Hematopoietic multipotent progenitor cell treated with erythropoietin and hydrocortisone succinate and interleukin-3 and kit ligand, for 17 days (in vitro differentiated cells): ENCODE data around the gene RFFL.
"Not testable (repeated sequence)": the region's sequence is repeated elsewhere in the genome, so short reads cannot be mapped to it uniquely, and the experiment has no call there.

Experiments used
- DNase-seq: peaks from one replicate; pipeline ENCODE4 v3.0.0-alpha.2; 2015; ENCODE audit warnings: low spot score

RFFL gene

GRCh38 chr17:35003778-35004177 is 59.7 kb downstream of the RFFL start:
- no peak for DNase-seq

GRCh38 chr17:35002876-35003551 is 60.5 kb downstream of the RFFL start:
- no peak for DNase-seq

DNA sequence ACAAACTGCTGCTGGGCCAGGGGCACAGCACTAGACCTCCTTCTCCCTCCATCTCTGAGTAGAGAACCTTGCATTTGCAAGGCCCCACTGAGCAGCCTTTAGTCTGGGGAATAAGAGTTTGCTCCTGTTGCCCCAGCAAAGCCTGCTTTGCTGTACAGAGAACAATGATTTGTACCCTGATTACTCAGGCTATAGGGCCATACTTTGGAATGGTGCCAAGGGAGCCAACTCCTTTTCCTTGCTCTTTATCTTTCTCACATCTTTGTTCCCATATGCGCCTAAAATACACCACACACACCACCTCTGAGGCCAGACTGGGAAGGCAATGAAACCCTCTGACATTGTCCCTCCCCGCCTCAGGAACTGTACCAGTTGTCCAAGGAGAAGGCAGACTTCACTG is 62.0 kb downstream of the RFFL start:
- DNase-seq, result no peak

DNA sequence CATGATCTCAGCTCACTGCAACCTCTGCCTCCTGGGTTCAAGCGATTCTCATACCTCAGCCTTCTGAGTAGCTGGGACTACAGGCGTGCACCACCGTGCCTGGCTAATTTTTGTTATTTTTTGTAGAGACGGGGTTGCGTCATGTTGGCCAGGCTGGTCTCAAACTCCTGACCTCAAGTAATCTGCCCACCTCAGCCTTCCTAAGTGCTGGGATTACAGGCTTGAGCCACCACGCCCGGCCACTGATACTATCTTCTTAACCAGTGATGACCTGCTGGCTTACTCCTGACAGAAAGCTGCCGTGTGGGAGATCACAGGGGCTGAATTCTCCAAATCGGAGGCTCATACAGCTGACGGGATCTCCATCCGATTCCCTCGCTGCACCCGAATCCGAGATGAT is 62.5 kb downstream of the RFFL start:
- DNase-seq, result not testable (repeated sequence)

DNA sequence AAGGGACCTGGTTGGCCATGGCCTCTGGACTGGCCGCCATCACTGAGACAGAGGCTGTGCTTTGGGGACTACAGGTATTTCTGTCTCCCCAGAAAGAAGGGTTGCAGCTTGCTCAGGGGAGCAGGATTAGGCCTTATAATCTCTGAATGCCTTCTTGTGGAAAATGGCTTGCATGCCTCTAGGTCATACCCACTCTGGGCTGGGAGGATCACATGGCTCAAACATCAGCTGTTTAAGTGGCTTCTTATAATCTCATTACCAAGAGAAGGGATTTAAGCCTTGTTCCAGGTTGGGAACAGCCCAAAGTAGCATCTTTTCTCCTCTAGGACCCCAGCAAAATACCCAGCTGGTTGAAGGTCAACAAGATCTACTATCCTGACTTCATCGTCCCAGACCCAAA is 64.1 kb downstream of the RFFL start:
- no peak for DNase-seq

DNA sequence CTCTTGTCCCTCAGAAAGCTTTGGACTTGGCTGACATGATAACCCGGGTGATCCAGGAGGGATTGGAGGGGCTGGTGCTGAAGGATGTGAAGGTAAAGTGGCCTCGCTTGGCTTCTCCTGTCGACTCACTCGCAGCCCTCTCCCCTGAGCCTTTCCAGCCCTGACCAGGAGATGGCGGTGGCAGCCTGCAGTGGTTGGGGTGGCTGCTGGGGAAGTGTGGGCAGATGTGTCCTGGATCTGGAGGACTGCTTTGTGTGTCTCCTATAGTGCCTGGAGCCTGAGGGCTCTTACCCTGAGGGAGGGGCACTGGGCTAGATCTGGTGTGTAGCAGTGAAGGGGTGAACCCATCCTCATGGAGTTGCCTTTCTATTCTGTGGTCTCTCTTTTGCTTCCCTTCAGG is 65.3 kb downstream of the RFFL start:
- DNase-seq, result peak; percentile 84

DNA sequence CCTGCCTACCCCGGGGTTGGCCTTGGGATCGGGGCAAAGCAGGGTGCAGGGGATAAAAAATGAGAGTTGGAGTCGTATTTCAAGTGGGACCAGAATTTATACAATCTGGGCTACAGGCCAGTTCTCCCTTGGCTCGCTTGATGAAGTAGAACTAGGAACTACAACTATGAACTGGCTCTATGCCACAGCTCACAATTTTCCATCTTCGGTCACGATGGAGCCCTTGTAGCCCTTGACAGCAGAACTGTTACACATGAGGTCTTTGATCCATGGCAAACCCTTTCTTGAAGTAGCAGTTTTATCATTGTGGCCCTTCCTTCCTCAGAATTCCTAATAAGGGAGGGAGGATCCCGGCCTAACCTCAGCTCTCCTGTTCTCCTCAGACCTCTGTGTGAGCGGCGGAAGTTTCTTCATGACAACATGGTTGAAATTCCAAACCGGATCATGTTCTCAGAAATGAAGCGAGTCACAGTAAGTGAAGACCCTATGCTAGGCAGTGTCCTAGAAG is 66.1 kb downstream of the RFFL start:
- DNase-seq, result no peak

DNA sequence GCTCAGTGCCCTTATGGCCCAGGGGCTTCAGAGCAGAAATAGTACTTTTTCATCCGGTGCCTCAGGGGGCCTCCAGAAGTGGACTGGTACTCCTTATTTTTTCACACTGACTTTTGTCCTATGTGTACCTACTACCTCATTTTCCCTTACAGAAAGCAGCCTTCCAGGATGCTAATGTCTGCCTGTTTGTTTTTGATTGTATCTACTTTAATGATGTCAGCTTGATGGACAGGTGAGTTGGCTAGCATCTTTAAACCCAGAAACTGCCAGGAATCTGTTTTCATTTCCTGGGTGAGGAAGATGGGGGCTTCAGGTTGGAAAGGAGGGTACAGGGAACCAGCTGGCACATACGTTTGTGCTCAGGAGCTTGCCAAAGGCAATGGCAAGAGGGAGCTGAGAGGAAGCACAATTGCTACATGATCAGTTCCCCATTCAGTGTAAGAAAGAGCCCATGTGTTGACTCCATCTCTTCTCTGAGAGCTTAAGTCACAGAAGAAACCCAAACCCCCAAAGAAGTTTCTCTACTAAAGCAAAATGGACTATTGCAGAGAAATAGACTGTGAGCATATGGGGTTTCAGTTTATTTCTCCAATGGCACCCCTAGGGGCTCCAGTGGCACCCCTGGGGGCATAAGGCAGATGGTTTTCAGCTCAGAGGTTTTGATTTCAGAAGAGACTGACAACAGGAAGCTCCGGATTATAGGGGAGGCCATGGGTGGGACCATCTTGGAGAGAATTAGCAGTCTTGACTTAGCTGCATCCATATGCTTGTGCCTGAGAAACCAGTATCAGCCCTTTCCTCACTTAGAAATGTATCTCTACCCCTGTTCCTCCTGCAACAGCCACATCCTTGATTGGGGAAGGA is 66.9 kb downstream of the RFFL start:
- DNase-seq, result no peak

GRCh38 chr17:34993031-34993430 is 70.5 kb downstream of the RFFL start:
- DNase-seq, result no peak

- DNase-seq, result no peak
Observed at GRCh38 chr17:34991606-34992005, 71.9 kb downstream of the RFFL start.

DNA sequence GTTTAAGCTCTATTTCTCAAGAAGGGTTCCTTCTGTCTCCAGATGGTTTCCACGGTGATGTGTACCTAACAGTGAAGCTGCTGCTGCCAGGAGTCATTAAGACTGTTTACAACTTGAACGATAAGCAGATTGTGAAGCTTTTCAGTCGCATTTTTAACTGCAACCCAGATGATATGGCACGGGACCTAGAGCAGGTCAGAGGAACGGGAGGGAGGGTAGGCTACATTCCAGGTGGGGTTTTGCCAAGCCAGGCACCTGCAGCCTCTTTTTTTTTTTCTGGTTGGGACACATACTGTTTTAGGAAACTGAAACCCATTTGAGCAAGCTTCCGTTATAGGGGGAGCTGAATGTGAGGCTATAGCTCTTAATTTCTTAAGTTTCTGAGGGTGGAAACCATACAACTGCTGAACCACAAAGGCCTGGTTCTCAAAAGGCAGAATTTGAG is 72.6 kb downstream of the RFFL start:
- DNase-seq, result no peak

DNA sequence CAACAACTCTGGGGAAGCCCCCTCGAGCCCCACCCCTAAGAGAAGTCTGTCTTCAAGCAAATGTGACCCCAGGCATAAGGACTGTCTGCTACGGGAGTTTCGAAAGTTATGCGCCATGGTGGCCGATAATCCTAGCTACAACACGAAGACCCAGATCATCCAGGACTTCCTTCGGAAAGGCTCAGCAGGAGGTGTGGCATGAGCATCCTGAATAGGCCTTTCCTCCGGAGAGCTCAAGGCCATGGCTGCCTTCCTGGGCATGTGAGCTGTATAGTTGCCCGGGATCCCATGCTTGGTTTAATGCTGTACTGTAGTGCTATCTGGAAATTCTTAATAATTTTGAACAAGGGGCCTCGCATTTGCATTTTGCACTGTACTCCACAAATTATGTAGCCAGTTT is 74.0 kb downstream of the RFFL start:
- DNase-seq, result no peak

DNA sequence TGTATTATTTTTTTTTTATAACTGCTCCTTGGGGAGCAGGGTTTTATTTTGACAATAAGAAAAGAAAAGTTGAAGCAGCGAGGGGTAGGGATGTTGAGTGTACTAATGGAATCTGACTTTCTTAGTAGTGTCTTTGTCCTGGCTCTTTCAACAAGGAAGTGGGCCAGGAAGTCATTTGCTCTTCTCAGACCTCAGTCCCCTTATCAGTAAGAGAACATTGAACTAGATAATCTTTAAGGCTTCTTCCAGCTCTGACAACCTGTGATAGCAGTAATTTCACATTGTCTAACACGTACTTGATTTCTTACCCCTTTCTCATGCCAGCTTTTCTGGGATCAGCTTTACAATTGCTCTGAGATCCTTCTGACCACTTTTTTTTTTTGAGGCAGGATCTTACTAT is 74.9 kb downstream of the RFFL start:
- no peak for DNase-seq

DNA sequence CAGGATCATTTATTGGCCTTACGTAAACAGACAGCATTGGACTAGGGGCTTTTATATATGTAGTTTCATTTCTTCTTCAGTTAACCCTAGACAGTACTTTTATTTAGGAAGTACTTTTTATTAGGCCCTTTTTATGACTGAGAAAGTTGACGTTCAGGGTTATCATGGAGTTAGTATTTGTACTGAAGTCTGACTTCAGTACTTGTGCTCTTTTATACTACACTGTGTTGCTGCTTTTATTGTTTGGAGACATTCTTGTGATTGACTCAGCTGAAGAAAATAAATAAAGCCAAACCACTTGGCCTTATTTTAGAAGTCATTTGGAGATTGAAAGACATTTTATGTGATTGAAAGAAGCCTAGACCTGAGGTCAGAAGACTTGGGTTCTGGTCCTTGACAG is 76.3 kb downstream of the RFFL start:
- no peak for DNase-seq

DNA sequence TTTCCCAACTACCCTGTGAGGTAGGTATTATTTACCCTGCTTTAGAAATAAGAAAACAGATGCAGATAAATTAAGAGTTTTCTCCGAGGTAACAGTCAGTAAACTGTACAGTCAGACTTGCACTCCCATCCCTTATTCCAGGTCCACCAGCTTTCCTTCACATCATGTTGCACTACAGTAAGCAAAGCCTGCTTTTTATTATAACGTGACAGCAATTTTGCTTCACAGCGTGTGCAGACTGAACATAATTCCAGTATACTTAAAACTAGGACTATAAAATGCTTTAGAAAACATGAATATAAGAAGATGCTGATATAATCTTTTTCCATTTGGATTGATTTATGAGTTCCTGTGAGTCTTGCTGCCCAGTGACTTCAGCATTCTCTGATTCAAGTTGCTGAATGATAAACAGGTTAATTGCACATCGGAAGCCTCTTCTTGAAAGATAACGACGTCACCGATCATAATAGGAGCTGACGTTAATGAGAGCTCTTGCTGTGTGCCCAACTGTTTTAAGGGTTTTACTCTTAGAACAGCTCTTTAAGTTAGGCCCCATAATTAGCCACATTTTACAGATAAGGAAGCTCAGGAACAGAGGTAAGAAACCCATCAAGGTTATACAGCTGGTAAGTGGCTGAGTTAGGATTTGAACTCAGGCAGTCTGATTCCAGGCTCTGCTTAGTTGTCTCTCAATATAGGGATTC is 81.8 kb downstream of the RFFL start:
- DNase-seq, result peak; percentile 26

DNA sequence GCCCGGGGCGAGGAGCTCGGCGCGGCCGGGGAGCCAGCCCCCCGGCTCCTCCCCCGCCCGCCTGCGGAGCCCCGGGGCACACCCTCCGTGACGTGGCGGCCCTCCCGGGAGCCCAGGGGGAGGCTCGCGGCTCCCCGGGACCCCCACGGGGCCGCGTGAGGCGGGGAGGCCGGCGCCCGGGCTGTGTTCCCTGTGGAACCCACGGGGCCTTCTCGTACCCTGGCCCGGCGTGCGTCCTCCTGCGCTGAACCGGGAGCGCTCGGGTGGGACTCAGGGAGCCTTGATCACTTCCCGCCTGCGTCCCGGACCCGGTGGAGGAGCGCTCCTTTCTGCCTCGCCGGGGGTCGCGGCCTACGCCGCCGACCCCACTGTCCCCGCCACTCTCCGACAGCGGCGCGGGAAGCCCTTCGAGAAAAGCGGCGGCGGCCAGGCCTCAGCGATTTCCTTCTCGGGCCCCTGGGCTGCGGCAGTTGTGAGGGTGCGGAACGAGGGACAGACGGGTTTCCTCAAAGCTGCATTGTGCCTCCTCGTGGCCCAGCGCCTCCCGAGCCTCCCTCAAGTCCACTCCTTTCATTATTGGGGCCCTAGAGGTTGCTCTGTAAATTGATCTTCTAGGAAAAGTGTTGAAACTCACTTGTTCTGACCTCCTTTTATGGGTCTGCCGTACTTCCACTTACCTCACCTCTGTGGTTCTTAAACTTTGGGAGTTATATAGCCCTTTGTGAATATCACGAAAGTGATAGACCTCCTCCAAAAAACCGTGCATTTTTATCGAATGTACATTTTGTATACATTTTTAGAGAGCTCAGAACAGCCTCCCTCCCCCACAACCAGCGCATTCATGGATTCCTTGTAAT is 82.6 kb downstream of the RFFL start:
- peak; percentile 77 for DNase-seq

DNA sequence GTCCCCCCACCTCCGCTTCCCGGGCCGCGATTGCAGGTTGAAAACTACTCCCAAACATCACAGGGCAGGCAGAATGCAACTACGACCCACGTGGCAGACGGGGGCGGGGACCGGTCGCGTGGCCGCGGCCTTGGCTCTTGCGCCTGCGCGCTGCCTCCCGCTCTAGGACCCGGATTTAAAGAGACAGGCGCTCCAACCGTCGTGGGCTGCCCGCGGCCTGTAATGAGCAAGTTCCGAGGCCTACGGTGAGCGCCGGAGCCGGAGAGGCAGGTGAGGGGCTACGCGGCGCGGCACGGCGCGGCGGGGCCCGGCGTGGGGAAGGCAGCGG is 83.2 kb downstream of the RFFL start, which contains the start of gene LIG3:
LIG3 (plus strand) TSS at position 160 of the 328 bp plus-strand sequence. CDS start 2,494 bp downstream, outside the sequence.
- peak; percentile 93 for DNase-seq

- DNase-seq, result no peak
Observed at GRCh38 chr17:34979650-34980352, 83.7 kb downstream of the RFFL start.

DNA sequence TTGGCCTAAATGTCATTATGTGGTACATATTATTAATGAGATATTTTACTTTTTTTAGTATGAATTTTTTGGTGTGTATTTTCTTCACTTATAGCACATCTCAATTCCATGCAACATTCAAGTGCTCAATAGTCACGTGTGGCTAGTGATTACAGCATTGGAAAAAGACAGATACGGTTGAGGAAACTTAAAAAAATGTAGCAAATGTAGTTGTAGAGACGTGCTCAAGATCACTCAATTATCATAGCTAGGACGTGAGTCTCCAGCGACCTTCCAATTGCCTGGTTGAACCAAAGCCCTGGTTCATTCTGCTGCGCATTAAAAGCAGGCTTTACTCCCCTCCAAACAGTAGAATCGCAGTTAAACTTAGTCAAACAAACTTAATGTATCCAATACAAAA is 84.4 kb downstream of the RFFL start:
- DNase-seq, result no peak

- DNase-seq, result no peak
Observed at GRCh38 chr17:34974794-34975785, 88.4 kb downstream of the RFFL start.
